Peyer's patch (tissue), 4 donors: ENCODE measurements around the gene GULP1. TPM values are rescaled to one million over a fixed set of nuclear protein-coding genes. Genes with fewer than 3 reads are reported as not detected.

ENCODE experiments used
- DNase-seq, 3 donors: peaks; one replicate each; pipeline ENCODE4 v3.0.0-alpha.2; 2017 to 2019
- H3K27ac ChIP-seq, 4 donors: fragments of 200-600 bp; sonication (generic); one replicate each; pipeline ENCODE4 v1.5.1; 2016 to 2019
- H3K27me3 ChIP-seq, 2 donors: fragments of 200-600 bp; sonication (generic); one replicate each; pipeline ENCODE4 v1.5.1; 2019
- H3K36me3 ChIP-seq, 3 donors: fragments of 200-600 bp; sonication (generic); one replicate each; pipeline ENCODE4 v1.5.1; 2016 to 2019
- H3K4me1 ChIP-seq, 4 donors: fragments of 200-600 bp; sonication (generic); one replicate each; pipeline ENCODE4 v1.5.1; 2016 to 2019
- H3K4me3 ChIP-seq, 4 donors: fragments of 200-600 bp; sonication (generic); 1 replicate in 3 of 4; 2 replicates in 1 of 4; pipeline ENCODE4 v1.5.1; 2016 to 2019; ENCODE audit warnings: mild to moderate bottlenecking in 1 of 4
- H3K9me3 ChIP-seq, 4 donors: fragments of 200-600 bp; sonication (generic); one replicate each; pipeline ENCODE4 v1.5.1; 2016 to 2019; ENCODE audit warnings: mild to moderate bottlenecking in 1 of 4
- CTCF ChIP-seq, 6 experiments: fragments of 450-650 bp in 4 of 6; fragments of 200-600 bp in 2 of 6; sonication (generic) in 1 of 6; IDR thresholded peaks; one replicate each; pipeline ENCODE4 v1.5.1; 2017 to 2019; ENCODE audit warnings: antibody characterized with exemption in 6 of 6, mild to moderate bottlenecking in 3 of 6, moderate library complexity in 1 of 6
- POLR2A ChIP-seq, 2 donors: fragments of 450-650 bp; IDR thresholded peaks; one replicate each; pipeline ENCODE4 v1.5.1; 2017; ENCODE audit warnings: antibody characterized with exemption in 2 of 2, mild to moderate bottlenecking in 2 of 2, moderate library complexity in 2 of 2
- total RNA-seq, 4 donors: library from RNA; depleted of rRNA; stranded (reverse); fragments of >200 nt; gene quantifications; one replicate each; pipeline ENCODE4 v1.1.0, GENCODE V29; 2016

The GULP1 gene
- total RNA-seq, 4 donors from 2014 or later: 18.8 to 101 (median 29.3) TPM

GRCh38 chr2:188576651-188577050, 285.0 kb downstream of the GULP1 start:
- H3K4me3 ChIP-seq: no peak overlapping the region

GRCh38 chr2:188577231-188577630, 285.6 kb downstream of the GULP1 start:
- H3K36me3 ChIP-seq: no peaks in the 10 kb centered on the region
- no peaks in the 10 kb centered on the region for H3K27me3 ChIP-seq
- no peaks in the 10 kb centered on the region for H3K9me3 ChIP-seq
- no peak overlapping the region for H3K27ac ChIP-seq
- no peak overlapping the region for H3K4me3 ChIP-seq
- DNase-seq: no peak
- no peak for TF ChIP-seq CTCF (IDR thresholded peaks at IDR 0.05)
- no peak for TF ChIP-seq POLR2A (IDR thresholded peaks at IDR 0.05)
- no peaks in the 10 kb centered on the region for H3K4me1 ChIP-seq

More at GRCh38 chr2:188576651-188577050, 285.0 kb downstream of the GULP1 start:
- H3K36me3 ChIP-seq: no peaks in the 10 kb centered on the region
- H3K27ac ChIP-seq: no peak overlapping the region
- no peaks in the 10 kb centered on the region for H3K27me3 ChIP-seq
- TF ChIP-seq CTCF (IDR thresholded peaks at IDR 0.05) (no peak), POLR2A (IDR thresholded peaks at IDR 0.05) (no peak)
- no peak for DNase-seq
- no peaks in the 10 kb centered on the region for H3K9me3 ChIP-seq
- H3K4me1 ChIP-seq: no peaks in the 10 kb centered on the region

GRCh38 chr2:188580738-188581137, 289.1 kb downstream of the GULP1 start:
- DNase-seq: no peak
- TF ChIP-seq POLR2A (IDR thresholded peaks at IDR 0.05) (no peak), CTCF (IDR thresholded peaks at IDR 0.05) (no peak)

GRCh38 chr2:188582211-188582610, 290.5 kb downstream of the GULP1 start:
- H3K36me3 ChIP-seq: peaks cover 0 to 6% (median 0%) of the 10 kb centered on the region in 3 donors
- no peak overlapping the region for H3K4me3 ChIP-seq
- H3K4me1 ChIP-seq: no peaks in the 10 kb centered on the region
- no peak for TF ChIP-seq CTCF (IDR thresholded peaks at IDR 0.05)
- no peak for TF ChIP-seq POLR2A (IDR thresholded peaks at IDR 0.05)
- H3K27ac ChIP-seq: no peak overlapping the region
- no peaks in the 10 kb centered on the region for H3K9me3 ChIP-seq
- DNase-seq: no peak
- H3K27me3 ChIP-seq: no peaks in the 10 kb centered on the region

More at GRCh38 chr2:188580738-188581137, 289.1 kb downstream of the GULP1 start:
- no peaks in the 10 kb centered on the region for H3K4me1 ChIP-seq
- H3K36me3 ChIP-seq: peaks cover 0 to 6% (median 0%) of the 10 kb centered on the region in 3 donors
- no peaks in the 10 kb centered on the region for H3K9me3 ChIP-seq
- no peaks in the 10 kb centered on the region for H3K27me3 ChIP-seq
- no peak overlapping the region for H3K4me3 ChIP-seq
- no peak overlapping the region for H3K27ac ChIP-seq

GRCh38 chr2:188588235-188588634, 296.6 kb downstream of the GULP1 start:
- H3K36me3 ChIP-seq: peaks cover 0 to 6% (median 0%) of the 10 kb centered on the region in 3 donors

More at GRCh38 chr2:188588235-188588634, 296.6 kb downstream of the GULP1 start:
- Histone ChIP-seq H3K4me1 (no peaks in the 10 kb centered on the region), H3K4me3 (no peak overlapping the region), H3K27me3 (no peaks in the 10 kb centered on the region), H3K9me3 (no peaks in the 10 kb centered on the region), H3K27ac (no peak overlapping the region)
- no peak for DNase-seq
- TF ChIP-seq CTCF (IDR thresholded peaks at IDR 0.05) (no peak), POLR2A (IDR thresholded peaks at IDR 0.05) (no peak)
